DOHH2 (cell line): ENCODE results near the gene TSPAN32.

Experiments
- H3F3A ChIP-seq: fragments of 200-600 bp; sonication (generic), shearing (Covaris generic); 2 replicates; pipeline ENCODE4 v1.6.0; 2016; ENCODE audit warnings: antibody characterized with exemption, mild to moderate bottlenecking; ENCODE audit not compliant: control insufficient read depth, insufficient read depth
- H3K27ac ChIP-seq: fragments of 200-600 bp; sonication (generic); 2 replicates; pipeline ENCODE4 v1.5.1; 2014; ENCODE audit warnings: low read depth, mild to moderate bottlenecking, low read length, moderate library complexity
- H3K27me3 ChIP-seq: fragments of 200-600 bp; sonication (generic); 2 replicates; pipeline ENCODE4 v1.6.1; 2014; ENCODE audit warnings: mild to moderate bottlenecking, low read length, mixed read lengths; ENCODE audit not compliant: control insufficient read depth
- H3K36me3 ChIP-seq: fragments of 200-600 bp; sonication (generic); 2 replicates; pipeline ENCODE4 v1.6.1; 2014; ENCODE audit warnings: mild to moderate bottlenecking, low read length, moderate library complexity, mixed read lengths; ENCODE audit not compliant: control insufficient read depth
- H3K4me1 ChIP-seq: fragments of 200-600 bp; sonication (generic); 2 replicates; pipeline ENCODE4 v1.6.1; 2014; ENCODE audit warnings: mild to moderate bottlenecking, low read length, mixed read lengths; ENCODE audit not compliant: control insufficient read depth
- H3K4me2 ChIP-seq: fragments of 200-600 bp; sonication (generic); 2 replicates; pipeline ENCODE4 v1.6.0; 2014; ENCODE audit warnings: mild to moderate bottlenecking, low read length, moderate library complexity
- H3K4me3 ChIP-seq: fragments of 200-600 bp; sonication (generic); 2 replicates; pipeline ENCODE4 v1.5.1; 2014; ENCODE audit warnings: mild to moderate bottlenecking, low read length, mixed read lengths
- H3K79me2 ChIP-seq: fragments of 200-600 bp; sonication (generic); 2 replicates; pipeline ENCODE4 v1.6.1; 2014; ENCODE audit warnings: mild to moderate bottlenecking, low read length, mixed read lengths; ENCODE audit not compliant: control insufficient read depth
- H3K9me2 ChIP-seq: fragments of 200-600 bp; sonication (generic); replicated peaks from 2 replicates; pipeline ENCODE4 v1.6.1; 2014; ENCODE audit warnings: mild to moderate bottlenecking, low read length, mixed read lengths; ENCODE audit not compliant: control insufficient read depth
- H3K9me3 ChIP-seq: fragments of 200-600 bp; sonication (generic); 2 replicates; pipeline ENCODE4 v1.6.1; 2014; ENCODE audit warnings: antibody characterized with exemption, low read length, mixed read lengths; ENCODE audit not compliant: control insufficient read depth, insufficient read depth
- H4K20me1 ChIP-seq: fragments of 200-600 bp; sonication (generic); 2 replicates; pipeline ENCODE4 v1.6.0; 2014; ENCODE audit warnings: low read depth, mild to moderate bottlenecking, antibody characterized with exemption, low read length, moderate library complexity; ENCODE audit not compliant: control insufficient read depth, insufficient read depth
- CTCF ChIP-seq: fragments of 200-600 bp; sonication (generic); IDR thresholded peaks from one replicate; pipeline ENCODE4 v1.5.1; 2014; ENCODE audit warnings: antibody characterized with exemption, mild to moderate bottlenecking, low read depth, low read length; ENCODE audit not compliant: poor library complexity, severe bottlenecking
- EZH2phosphoT487 ChIP-seq: fragments of 200-600 bp; sonication (generic); IDR thresholded peaks from 2 replicates; pipeline ENCODE4 v1.6.1; 2017; ENCODE audit warnings: borderline replicate concordance, mild to moderate bottlenecking, antibody characterized with exemption, low read length, moderate library complexity, mixed read lengths

TSPAN32 gene

GRCh38 chr11:2293984-2294925 is 7.6 kb upstream of the TSPAN32 start:
- Histone ChIP-seq H3K9me2 (no peaks in the 10 kb centered on the region), H3K79me2 (no peaks in the 10 kb centered on the region), H3K9me3 (no peaks in the 10 kb centered on the region), H3K4me1 (no peaks in the 10 kb centered on the region), H3F3A (no peaks in the 10 kb centered on the region), H3K4me3 (no peak overlapping the region), H4K20me1 (no peaks in the 10 kb centered on the region), H3K36me3 (no peaks in the 10 kb centered on the region), H3K27ac (no peak overlapping the region), H3K4me2 (no peak overlapping the region), H3K27me3 (no peaks in the 10 kb centered on the region)
- no peak for TF ChIP-seq EZH2phosphoT487
- TF ChIP-seq CTCF = no peak

- Histone ChIP-seq H3K27me3 (no peaks in the 10 kb centered on the region), H3K4me3 (no peak overlapping the region), H3K27ac (no peak overlapping the region), H3K79me2 (no peaks in the 10 kb centered on the region), H4K20me1 (no peaks in the 10 kb centered on the region), H3K4me2 (no peak overlapping the region), H3K9me2 (no peaks in the 10 kb centered on the region), H3K36me3 (no peaks in the 10 kb centered on the region), H3F3A (no peaks in the 10 kb centered on the region), H3K4me1 (no peaks in the 10 kb centered on the region), H3K9me3 (no peaks in the 10 kb centered on the region)
- TF ChIP-seq CTCF = no peak
- no peak for TF ChIP-seq EZH2phosphoT487
Measured at GRCh38 chr11:2294926-2295290, 6.9 kb upstream of the TSPAN32 start.

DNA sequence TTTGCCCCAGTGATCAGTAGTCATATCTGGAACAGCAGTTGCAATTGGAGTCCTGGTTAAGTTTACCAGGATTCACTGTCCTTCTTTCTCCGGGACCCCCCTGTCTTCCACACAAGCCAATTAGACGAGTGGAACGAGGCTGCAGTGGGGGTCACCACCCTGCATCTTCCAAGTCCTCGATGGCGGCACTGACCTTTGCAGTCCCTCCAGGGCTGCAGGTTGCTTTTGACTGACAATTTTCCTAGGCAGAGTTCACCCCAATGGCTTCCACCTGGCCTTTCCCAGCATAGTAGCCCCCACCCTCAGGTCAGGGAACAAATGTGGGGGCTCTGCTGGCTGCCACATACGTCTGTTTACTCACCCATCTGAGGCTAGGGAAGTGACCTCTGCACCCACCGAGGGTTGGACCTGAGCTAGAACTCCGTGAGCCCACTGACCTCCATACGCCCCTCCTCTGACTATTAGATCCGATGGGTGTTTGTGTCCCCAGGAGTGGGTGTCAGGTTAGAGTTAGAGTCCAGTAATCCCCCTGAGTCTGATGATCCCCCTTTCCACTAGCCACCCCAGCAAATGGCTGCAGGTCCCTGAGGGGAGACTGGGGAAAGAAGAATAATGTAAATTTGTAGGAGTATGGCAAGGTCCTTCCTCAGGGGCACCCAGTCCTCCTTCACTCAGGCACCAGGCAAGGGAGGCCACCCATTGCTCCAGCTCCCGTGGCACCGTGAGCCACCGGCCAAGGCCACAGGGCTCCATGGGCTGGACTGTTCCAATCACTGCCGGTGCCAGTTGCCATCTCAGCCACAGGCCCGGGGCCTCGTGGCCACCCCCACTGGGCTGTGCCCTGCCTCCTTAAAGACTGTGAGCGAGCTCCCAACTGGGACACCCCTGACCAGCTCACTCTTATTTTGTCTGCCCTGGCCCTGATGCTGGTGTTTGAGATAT is 5.6 kb upstream of the TSPAN32 start:
- H3K36me3 ChIP-seq = no peaks in the 10 kb centered on the region
- no peaks in the 10 kb centered on the region for H3K9me2 ChIP-seq
- TF ChIP-seq EZH2phosphoT487 (no peak), CTCF (no peak)
- H3K27ac ChIP-seq = no peak overlapping the region
- no peaks in the 10 kb centered on the region for H3K79me2 ChIP-seq
- H3F3A ChIP-seq = no peaks in the 10 kb centered on the region
- no peaks in the 10 kb centered on the region for H3K27me3 ChIP-seq
- H3K4me2 ChIP-seq = no peak overlapping the region
- no peaks in the 10 kb centered on the region for H4K20me1 ChIP-seq
- no peak overlapping the region for H3K4me3 ChIP-seq
- peaks cover 11% of the 10 kb centered on the region for H3K4me1 ChIP-seq
- no peaks in the 10 kb centered on the region for H3K9me3 ChIP-seq
